Tongue (tissue), 3 donors: ENCODE data around the gene C16orf90. TPM values are rescaled to one million over a fixed set of nuclear protein-coding genes. Genes with fewer than 3 reads are reported as not detected.

Experiments
- DNase-seq: peaks from one replicate; pipeline ENCODE4 v3.0.0-alpha.2; 2015
- small RNA-seq: library from RNA; depleted of rRNA; stranded (forward); fragments of <200 nt; gene quantifications from one replicate; pipeline ENCODE3, GENCODE V24; 2014; ENCODE audit warnings: low replicate concordance
- total RNA-seq: library from RNA; depleted of rRNA; stranded (reverse); fragments of >200 nt; gene quantifications from one replicate; pipeline ENCODE4 v1.2.3, GENCODE V29; 2014

Gene C16orf90
- total RNA-seq, 1 donor from 2014 or later: not detected

DNA sequence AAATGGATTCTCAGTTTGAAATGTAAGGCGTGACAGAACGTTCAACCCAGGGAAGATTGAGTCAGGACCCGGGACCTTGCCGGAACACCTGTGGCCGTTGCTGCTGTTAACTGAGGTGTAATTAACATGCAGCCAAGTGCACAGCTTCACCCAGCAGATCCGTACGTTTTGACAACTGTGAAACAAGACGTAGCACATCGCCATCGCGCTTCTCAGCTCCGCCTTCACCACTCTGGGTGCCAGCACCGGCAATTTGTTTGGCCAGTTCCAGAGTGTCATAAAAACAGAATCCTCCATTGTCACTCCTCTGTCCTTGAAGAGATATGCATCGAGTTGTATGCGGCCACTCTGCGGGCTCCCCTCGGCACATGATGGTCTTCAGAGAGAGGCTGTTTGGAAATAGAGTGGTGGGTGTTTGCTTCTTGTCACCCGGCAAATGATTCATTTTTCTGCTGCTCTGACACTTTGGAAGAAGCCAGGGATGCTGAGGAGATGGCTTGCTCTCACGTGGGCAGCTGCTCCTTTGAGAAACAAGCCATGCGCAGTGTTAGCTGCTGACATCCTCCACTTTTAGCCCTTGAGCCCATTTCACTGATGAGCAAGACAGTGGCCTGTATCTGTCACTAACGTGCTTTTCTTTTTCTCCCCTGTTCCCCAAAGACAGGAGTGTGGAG, 29.2 kb downstream of the C16orf90 start:
- no peak for DNase-seq

GRCh38 chr16:3465301-3465700, 30.0 kb downstream of the C16orf90 start:
- DNase-seq: no peak

GRCh38 chr16:3461151-3461550, 34.1 kb downstream of the C16orf90 start:
- DNase-seq: no peak

GRCh38 chr16:3460585-3460984, 34.7 kb downstream of the C16orf90 start:
- no peak for DNase-seq

- no peak for DNase-seq
These were observed 35.2 kb downstream of the C16orf90 start for GRCh38 chr16:3460121-3460520.

DNA sequence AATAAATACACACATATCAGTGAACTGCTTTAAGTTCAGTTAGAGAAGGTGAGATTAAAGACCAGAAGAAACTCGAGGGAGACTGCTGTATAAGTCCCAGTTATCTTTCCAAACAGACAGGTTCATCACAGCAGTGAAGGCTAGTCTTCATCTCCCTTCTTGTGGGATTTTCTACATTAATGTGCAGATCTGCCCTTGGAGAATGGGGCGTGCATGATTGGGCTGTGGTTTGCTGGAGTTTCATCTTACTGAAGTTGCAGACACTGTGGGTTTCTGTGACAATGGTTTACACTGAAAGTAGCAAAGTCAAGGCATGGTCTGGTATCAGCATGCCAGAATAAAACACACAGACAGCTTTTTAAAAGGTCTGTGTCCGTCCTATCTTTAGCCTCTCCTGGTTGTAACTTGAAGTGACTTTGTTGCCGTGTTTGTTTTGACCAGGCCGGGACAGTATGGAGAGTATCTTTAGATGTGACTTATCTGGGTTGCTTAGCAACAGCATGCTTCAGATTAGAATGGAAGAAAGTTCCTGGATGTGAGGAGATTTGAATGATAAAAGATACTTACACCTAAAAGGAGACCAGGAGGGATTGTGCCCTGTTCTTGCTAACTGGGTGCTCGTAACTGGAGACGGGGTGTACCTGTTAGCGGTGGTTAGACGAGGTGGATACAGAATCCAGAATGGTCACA, 35.7 kb downstream of the C16orf90 start:
- peak; percentile 33 for DNase-seq

- peak; percentile 23 for DNase-seq
These were observed 36.4 kb downstream of the C16orf90 start for GRCh38 chr16:3458852-3459361.

GRCh38 chr16:3458278-3458851, 36.9 kb downstream of the C16orf90 start:
- DNase-seq: peak; percentile 39

DNA sequence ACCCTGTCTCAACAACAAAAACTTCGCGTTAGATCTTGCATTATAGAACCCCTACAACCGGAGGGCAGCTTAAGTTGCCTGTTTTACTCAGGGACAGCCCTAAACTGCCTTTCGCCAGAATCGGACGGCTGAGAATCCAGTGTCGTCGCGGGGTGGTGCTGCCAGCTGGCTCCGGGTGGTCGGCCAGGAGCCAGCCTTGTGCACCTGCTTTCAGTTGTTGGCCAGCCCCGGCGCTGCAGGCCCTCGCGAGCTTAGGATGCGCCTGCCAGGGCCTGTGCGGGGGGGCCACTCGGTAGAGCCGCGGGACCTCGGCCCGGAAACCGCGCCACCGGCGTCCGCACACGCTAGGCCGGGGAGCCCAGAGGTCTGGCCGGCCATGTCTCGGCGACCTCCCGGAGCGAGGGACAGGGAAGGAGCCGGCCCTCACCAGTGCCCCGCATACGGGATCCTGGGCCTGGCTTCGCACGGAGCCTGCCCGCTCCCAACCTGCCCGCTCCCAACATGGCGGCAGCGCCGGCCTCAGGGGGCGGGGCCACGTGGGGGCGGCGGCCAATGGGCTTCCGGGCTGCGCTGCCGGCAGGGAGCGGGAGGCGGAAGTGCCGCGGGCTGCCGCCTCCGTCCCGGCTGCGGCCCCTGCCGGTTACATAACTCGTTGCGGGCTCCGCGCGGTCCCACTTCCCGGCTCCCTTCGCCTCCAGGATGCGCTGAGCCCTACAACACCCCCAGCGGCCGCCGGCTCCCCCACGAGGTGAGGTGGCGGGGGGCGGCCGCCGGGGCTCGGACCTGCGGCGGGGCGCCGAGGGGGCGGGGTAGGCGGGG, 37.6 kb downstream of the C16orf90 start:
- DNase-seq: peak; percentile 97

GRCh38 chr16:3454631-3455147, 40.6 kb downstream of the C16orf90 start:
- no peak for DNase-seq

DNA sequence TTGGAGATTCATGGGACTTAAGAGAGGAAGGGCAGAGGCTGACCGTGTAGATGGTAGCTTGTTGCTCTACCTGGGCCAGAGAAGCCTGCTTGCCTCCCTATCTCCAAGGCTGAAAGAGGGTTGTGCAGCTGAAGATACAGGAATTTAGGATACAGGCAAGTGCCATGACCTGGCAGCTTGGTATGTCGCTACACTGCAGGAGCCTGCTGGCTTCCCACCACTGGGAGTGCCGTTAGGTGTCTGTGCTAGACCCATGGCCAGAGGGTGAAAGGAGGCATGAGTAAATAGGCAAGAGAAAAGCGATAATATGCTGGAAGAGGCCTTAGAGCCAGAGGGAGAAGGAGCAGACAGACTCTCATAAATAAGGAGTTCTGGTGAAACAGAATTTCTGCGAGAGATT, 41.2 kb downstream of the C16orf90 start:
- no peak for DNase-seq

DNA sequence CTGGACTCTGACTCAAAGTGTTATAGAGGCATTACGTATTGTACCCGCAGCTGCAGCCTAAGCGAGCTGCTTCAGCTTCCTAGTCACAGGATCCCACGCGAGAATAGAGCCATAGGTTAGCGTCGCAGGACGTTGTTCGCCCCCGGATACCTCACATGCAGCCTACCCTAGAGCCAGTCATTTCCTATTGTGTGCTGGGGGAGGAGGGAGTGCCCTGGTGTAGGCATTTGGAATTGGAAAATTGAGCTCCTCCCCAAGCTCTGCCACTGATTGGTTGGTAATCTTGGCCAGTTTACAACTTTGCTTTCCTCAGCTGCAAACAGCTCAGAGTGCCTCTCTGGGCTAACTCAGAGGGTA, 51.3 kb downstream of the C16orf90 start:
- peak; percentile 48 for DNase-seq

Small RNA genes within 50 kb of the gene (small RNA-seq; reads per million reads assigned to genes)
- not detected for gene MIR6126

Other genes with a start within 250 kb of the C16orf90 start
- 2.1 TPM for gene MEFV, start 238.9 kb downstream of the C16orf90 start, total RNA-seq
- 50.4 TPM for gene ZNF263, start 212.0 kb downstream of the C16orf90 start, total RNA-seq
- 11.1 TPM for gene TIGD7, start 190.1 kb downstream of the C16orf90 start, total RNA-seq
- gene ZNF75A, start 190.0 kb downstream of the C16orf90 start, total RNA-seq: 32.0 TPM
- 0.21 TPM for gene OR2C1, start 139.6 kb downstream of the C16orf90 start, total RNA-seq
- 11.1 TPM for gene ZSCAN32, start 94.5 kb downstream of the C16orf90 start, total RNA-seq
- 7.6 TPM for gene ZNF174, start 94.3 kb downstream of the C16orf90 start, total RNA-seq
- gene ZNF597, start 52.0 kb downstream of the C16orf90 start, total RNA-seq: 2.3 TPM
- 15.7 TPM for gene NAA60, start 51.8 kb downstream of the C16orf90 start, total RNA-seq
- gene CLUAP1, start 5.5 kb upstream of the C16orf90 start, total RNA-seq: 26.3 TPM
- gene NLRC3, start 81.9 kb upstream of the C16orf90 start, total RNA-seq: 0.72 TPM
- gene SLX4, start 116.1 kb upstream of the C16orf90 start, total RNA-seq: 5.9 TPM
- gene DNASE1, start 159.2 kb upstream of the C16orf90 start, total RNA-seq: 41.1 TPM
- gene TRAP1, start 222.0 kb upstream of the C16orf90 start, total RNA-seq: 136 TPM